HG03442 (cell line): ENCODE measurements around the gene ADGRF1.
"Not testable (repeated sequence)": the region's sequence is repeated elsewhere in the genome, so short reads cannot be mapped to it uniquely, and the experiment has no call there.

Source experiments
- ATAC-seq: cut with Tn5 transposase; IDR thresholded peaks from one replicate; pipeline ENCODE4 v1.9.1; 2021; ENCODE audit warnings: mild to moderate bottlenecking, moderate library complexity; ENCODE audit not compliant: unreplicated experiment

ADGRF1 gene

DNA sequence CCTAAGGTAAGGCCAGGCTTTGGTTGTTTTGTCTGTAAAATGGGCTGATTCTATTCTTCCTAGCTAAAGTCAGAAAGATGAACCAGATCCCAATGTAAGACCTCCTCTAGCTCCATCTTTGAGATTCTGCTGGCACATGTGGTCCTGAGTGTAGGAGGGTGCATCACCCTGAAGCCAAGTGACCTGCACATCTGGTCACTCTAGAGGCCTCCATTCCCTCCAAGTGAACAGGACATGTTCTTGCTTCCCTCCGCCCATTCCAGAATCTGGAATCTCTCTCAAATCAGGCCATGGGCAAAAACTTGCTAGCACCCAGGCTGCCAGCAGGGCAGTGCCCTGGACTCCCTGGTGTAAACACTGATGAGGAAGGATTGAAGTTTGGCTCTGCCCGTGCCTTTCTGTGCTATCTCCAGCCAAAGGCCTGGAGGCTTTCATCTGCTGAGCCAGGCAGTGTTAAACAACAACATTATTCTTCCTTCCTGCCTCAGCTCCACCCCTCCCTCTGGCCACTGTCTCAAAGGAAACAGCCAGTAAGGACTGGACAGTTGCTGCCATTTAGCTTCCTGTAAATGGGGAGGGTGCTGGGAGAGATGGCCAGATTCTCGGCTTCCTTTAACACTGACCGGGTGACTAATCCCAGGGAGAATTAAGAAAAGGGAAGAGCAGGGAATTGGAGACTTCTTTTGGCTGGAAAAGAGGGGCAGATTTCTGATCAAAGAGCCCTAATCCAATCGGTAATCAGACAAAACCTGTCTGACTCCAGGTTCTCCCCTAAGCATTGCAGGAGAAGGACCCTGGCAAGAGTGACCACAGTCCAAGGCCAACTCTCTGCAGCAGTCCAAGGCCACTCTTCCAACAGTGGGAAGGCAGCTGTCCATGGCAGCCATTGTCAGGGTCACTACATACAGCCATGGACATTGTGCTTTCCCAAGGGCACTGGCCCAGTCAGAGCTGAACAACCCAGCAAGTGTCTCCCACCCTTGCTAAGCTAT lies 19.5 kb upstream of the ADGRF1 start:
- ATAC-seq, result no peak

- no peak for ATAC-seq
These were observed 17.2 kb upstream of the ADGRF1 start for GRCh38 chr6:47059216-47059885.

- ATAC-seq, result no peak
These were observed 15.9 kb upstream of the ADGRF1 start for GRCh38 chr6:47057830-47058540.

DNA sequence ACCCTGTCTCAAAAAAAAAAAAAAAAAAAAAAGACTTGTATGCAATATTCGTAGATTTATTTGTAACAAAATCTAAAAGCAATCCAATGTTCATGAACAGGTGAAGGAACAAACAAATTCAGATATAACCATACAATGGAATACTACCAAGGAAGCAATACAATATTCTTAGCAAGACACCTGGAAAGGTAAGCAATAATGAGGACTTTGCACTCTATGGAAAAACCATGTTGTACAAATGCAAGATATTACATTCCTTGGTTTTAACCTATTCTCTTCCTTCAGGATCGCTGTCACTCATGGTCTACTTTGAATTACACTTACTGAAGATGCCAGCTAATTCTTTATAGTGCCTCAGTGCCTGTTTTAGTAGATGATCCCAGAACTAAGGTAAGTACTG lies 14.7 kb upstream of the ADGRF1 start:
- no peak for ATAC-seq

DNA sequence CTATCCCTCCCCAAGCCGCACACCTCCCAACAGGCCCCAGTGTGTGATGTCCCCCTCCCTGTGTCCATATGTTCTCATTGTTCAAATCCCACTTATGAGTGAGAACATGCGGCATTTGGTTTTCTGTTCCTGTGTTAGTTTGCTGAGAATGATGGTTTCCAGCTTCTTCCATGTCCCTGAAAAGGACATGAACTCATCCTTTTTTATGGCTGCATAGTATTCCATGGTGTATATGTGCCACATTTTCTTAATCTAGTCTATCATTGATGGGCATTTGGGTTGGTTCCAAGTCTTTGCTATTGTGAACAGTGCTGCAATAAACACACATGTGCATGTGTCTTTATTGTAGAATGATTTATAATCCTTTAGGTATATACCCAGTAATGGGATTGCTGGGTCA lies 12.2 kb upstream of the ADGRF1 start:
- ATAC-seq, result not testable (repeated sequence)

- ATAC-seq, result no peak
These were observed 6.5 kb upstream of the ADGRF1 start for GRCh38 chr6:47048638-47049037.

GRCh38 chr6:47047479-47048407 lies 5.6 kb upstream of the ADGRF1 start:
- peak; percentile 86 for ATAC-seq

- ATAC-seq, result no peak
These were observed 5.0 kb upstream of the ADGRF1 start for GRCh38 chr6:47047097-47047478.

GRCh38 chr6:47044397-47044796 lies 2.3 kb upstream of the ADGRF1 start:
- no peak for ATAC-seq

DNA sequence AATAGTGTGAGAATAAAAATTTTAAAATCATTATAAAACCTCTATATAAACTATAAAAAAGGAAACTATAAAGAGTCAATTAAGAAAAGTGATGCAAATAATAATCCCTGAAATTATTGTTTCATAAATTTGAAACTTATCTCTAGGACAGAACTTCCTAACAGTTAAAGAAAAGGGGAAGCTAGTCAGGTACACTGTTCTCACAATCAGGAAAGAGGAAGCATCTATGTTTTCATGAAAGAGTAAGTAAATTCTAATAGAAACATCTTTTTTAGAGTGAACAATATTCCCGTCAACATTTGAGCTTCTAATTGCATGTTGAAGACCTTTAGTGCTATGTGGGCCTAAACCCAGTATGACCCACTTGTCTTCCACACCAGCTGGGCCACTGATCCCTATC lies 1.2 kb upstream of the ADGRF1 start:
- ATAC-seq, result no peak

DNA sequence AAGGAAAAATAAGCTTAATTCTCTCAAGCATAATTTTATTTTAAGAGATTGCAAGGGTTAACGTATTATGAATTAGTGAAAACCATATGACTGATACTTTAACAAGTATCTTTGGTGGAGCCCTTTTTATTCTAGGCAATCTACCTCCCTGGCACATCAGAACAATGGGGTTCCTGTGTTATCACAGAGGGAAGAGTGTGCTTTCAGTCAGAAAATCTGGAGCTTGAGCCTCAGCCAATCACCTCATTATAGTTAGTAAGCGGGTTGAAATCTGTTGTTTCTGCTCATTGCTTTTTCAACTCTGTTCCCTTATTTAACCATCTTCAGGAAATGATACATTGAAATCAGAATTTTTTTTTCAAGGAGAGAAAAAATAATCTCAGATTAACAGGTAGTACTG lies 391 bp downstream of the ADGRF1 start:
- no peak for ATAC-seq

DNA sequence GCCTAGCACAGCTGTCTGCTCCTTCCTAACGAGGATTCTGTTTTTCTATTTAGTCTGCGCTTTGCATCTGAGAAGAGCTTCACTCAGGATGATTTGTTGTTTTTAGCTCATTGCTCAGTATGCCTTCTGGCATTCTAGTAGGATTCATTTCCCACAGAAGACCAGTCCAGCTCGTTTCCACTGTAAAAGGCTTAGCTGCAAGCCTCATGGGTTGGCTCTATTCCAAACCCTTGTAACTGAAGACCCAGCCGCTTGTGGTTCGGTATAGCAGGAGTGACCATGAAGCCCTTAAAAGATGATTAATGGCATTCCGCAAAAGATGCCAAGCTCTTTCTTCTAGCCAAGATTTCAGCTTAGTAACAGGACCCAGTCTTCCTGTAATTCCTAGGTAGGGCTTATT lies 7.2 kb downstream of the ADGRF1 start:
- no peak for ATAC-seq

- no peak for ATAC-seq
These were observed 7.7 kb downstream of the ADGRF1 start for GRCh38 chr6:47034421-47034820.

DNA sequence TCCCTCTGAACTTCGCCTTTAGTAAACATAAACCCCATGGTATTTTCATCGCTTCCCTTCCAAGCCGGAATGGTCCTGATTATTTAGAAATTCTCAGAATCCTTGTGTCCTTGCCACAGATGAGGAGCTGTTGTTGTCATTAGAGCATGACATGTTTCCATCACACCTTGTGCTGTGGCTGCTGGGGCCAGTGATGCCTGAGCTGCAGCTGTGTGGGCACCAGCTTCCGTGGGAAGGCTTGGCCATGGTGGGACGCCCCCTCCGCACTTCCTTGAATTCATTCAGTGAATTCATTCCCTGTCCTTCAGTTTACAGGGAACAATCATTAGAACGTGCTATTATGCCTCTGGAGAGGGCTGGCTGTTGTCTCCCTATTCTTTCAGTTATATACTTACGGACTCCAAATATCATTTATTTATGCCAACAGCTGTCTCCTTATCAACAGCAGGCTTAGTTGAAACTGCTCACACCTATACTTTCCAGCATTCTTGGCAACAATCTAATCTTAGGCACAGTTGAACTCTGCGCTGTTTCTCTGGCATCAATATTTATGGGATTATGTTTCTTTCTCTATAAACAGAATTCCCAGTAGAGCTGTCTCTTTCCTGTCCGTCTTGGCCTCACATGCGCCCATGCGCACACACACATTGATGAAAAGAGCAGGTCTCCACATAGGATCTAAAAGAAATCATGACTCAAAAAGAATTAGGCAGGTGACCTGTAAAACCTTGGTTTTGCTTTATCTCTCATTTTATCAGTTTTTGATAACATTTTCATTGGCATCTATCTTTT lies 9.0 kb downstream of the ADGRF1 start:
- ATAC-seq, result no peak

DNA sequence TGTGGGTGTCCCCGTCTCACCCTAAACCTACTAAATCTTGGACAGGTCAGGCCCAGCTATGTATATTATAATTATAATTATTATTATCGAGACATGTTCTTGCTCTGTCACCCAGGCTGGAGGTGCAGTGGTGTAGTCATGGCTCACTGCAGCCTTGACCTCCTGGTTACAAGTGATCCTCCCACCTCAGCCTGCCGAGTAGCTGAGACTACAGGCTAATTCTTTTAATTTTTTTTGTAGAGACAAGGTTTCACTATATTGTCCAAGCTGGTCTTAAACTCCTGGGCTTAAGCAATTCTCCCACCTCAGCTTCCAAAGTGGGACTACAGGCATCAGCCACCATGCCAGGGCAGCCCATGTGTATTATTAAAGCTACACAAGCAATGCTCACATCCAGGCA lies 10.5 kb downstream of the ADGRF1 start:
- no peak for ATAC-seq

DNA sequence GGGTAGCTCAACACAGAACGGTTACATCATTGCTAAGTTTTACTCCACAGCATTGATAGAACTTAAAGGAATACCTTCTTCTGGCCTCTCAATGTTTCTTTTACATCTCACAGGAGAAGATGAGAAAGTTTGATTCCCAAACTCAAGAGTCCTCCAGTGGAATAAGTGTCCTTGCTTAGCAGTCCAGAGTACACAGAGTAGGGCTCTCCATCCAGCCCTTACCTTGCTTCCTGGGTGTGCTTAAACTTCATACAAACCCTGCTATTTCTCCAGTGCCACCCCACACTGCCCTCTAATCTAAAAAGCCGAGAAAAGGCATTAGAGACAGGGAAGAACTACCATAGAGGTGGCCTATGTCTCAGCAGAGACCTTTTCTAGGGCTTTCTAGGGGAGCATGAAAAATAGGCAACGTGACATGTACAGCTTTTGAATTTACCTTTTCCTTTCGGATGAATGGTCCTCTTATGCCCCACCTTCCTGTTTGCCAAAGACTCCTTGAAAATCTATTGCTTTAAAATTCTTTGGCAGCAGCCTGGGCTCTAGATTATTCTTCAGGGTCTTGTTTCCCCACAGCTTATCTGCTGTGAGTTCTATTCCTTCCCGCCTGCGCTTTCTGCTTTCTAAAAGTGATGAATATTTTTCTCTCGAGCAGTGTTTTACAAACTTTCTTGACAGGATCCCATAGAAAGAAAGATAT lies 12.1 kb downstream of the ADGRF1 start:
- ATAC-seq, result no peak

DNA sequence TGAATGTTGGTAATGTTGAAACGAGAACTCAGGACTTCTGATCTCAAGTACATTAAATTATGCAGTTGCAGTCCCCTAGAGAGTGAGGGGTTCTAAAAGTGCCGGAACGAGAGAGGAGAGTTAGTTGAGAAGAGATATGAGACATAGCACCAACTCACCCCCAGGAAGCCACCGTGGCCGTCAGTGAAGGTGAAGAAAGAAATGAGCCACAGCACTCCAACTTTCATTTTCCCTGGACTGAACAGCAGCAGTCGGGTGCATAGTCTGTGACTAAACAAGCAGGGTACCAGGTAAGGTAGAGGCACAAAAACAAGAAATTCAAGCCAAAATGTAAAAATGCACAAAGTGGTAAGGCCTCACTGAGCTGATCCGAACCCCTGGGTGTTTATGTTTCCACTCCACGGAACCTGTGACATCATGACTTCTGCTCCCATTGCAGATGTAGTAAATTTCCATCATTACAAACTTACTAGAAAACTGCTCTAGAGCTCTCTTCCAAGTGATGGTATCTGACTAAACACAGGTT lies 13.2 kb downstream of the ADGRF1 start:
- no peak for ATAC-seq

DNA sequence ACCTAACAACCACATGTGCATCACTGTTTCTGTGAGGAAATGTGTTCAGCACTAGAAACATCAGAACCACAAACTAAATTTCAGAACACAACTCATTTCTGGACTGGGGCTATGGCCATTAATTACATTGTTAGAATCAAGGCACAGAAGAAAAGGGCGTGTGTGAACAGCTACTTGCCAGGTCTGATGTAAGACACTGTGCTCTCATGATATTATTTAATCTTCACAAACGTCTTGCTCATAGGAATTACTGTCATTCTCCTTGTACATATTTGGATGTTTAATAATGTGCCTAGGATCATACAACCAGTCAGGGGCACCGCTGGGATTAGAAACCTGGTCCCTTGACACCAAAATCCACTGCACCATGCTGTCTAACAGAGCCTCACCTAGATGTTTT lies 14.8 kb downstream of the ADGRF1 start:
- no peak for ATAC-seq

DNA sequence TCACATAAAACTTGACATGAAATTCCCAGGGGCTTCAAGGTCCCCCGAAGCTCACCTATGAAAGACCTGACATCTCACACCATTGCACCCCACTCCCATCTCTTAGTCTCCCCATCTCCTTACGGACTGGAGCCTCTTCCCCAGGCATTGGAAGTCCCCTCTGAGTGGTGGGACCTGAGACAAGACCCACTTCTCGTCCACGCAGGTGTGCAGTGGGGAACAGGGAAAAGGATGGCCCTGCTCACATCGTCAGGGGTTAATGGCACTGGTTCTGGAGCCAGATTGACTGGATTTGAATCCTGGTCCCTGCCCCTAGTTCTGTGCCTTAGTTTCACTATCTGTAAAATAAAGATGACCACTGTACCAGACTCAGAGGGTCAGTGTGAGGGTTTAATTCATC lies 15.5 kb downstream of the ADGRF1 start:
- ATAC-seq, result no peak
